Measurements from ENCODE around the gene MTHFR.

MTHFR gene

DNA sequence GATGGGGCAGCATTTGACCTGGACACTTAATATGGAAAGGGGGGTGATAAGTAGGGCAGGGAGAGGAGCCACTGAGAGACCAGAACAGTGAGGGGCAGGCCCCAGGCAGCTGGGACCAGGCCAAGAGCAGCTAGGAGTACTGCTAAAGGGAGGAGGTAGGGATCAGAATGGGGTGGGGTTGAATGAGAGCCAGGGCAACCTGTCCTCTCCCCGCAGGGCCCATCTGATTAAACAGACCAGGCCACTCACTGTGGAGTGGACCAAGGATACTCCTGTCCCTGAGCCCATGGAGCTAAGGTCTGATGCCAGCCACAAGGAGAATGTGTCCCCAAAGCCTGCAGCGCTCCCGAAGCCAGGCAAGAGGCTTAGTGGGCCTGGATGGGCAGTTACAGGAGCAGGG, 41.6 kb downstream of the MTHFR start:
- no peak overlapping the region for H2BK12ac ChIP-seq (ENCODE audit: low read length in 2 of 2)
- H3K27ac ChIP-seq (ENCODE audit: low read length, poor library complexity, severe bottlenecking): no peak overlapping the region
- peaks cover 39 to 57% of the 10 kb centered on the region in 2 experiments for H3K27me3 ChIP-seq (ENCODE audit: control insufficient read depth in 1 of 2, insufficient read depth in 1 of 2, low read length in 2 of 2)
- no peak overlapping the region for H2BK15ac ChIP-seq (ENCODE audit: low read depth, poor library complexity, severe bottlenecking)
- peaks cover 5% of the 10 kb centered on the region for H3K4me1 ChIP-seq (ENCODE audit: control insufficient read depth, insufficient read depth, low read depth, low read length)
- H4K91ac ChIP-seq (ENCODE audit: low read length): no peak overlapping the region
- no peak for DNase-seq
- no peak overlapping the region for H3K4me3 ChIP-seq (ENCODE audit: insufficient read depth in 1 of 2, low read depth in 1 of 2, low read length in 2 of 2)
- no peak overlapping the region for H2BK120ac ChIP-seq (ENCODE audit: low read depth, low read length)
- no peak overlapping the region for H3K4me2 ChIP-seq (ENCODE audit: low read length, poor library complexity, severe bottlenecking)
- H2BK5ac ChIP-seq (ENCODE audit: low read depth, low read length, poor library complexity, severe bottlenecking): no peak overlapping the region
- H4K8ac ChIP-seq (ENCODE audit: low read length): no peak overlapping the region
- no peak overlapping the region for H2AFZ ChIP-seq (ENCODE audit: low read depth, low read length)
- H3K36me3 ChIP-seq (ENCODE audit: control insufficient read depth in 1 of 2, insufficient read depth in 2 of 2, low read depth in 1 of 2, low read length in 2 of 2): peaks cover 0 to 2% of the 10 kb centered on the region in 2 experiments
- no peaks in the 10 kb centered on the region for H3K79me1 ChIP-seq (replicated peaks; ENCODE audit: low read length, poor library complexity, severe bottlenecking)
- H3K14ac ChIP-seq (ENCODE audit: low read length in 2 of 2): no peak overlapping the region
- no peaks in the 10 kb centered on the region for H3K9me3 ChIP-seq (ENCODE audit: control insufficient read depth, low read length)
- 89% methylated on average over 3 of the region's 3 CpGs for WGBS
- H3K9ac ChIP-seq (ENCODE audit: low read length): no peak overlapping the region
- no peak overlapping the region for H3K18ac ChIP-seq (ENCODE audit: low read depth in 1 of 2, low read length in 2 of 2)
- H2AK5ac ChIP-seq (ENCODE audit: low read length, severe bottlenecking): no peak overlapping the region
- H3K4ac ChIP-seq (ENCODE audit: low read depth in 1 of 2, low read length in 2 of 2): no peak overlapping the region
- H3K23ac ChIP-seq (ENCODE audit: low read length in 2 of 2): peak overlapping the region in 1 of 2 experiments; percentile 19

DNA sequence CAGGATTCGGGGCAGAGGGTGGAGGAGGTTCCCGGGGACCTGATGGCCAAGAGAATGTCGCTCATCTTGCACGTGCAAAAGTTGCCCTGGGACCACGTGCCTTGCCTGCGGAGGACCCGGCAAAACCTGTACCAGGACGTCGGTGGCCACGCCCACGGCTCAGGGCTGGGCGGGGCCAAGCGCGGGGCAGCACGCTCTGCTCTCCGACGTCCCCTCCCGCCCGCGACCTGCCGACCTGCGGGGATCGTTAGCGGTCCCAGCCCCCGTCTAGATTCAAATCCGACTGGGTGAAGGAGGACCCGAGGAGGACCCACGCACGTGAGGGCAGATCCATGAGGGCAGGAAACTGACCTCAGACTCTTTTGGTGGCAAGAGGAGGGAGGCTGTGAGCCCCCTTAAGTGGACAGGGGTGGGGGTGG, 43.8 kb downstream of the MTHFR start, which contains the start of gene C1orf167:
Gene C1orf167 (plus strand): TSS at position 206 of the 419 bp plus-strand sequence. CDS start 2,208 bp downstream, outside the sequence.
- no peak within 1 kb of the TSS for H3K4me3 ChIP-seq (ENCODE audit: insufficient read depth in 1 of 2, low read depth in 1 of 2, low read length in 2 of 2)
- H2BK12ac ChIP-seq (ENCODE audit: low read length in 2 of 2): no peak within 1 kb of the TSS
- H3K4me2 ChIP-seq (ENCODE audit: low read length, poor library complexity, severe bottlenecking): no peak within 1 kb of the TSS
- 7% methylated on average over 28 of the region's 29 CpGs for WGBS
- H2AK5ac ChIP-seq (ENCODE audit: low read length, severe bottlenecking): no peak within 1 kb of the TSS
- H4K8ac ChIP-seq (ENCODE audit: low read length): no peak within 1 kb of the TSS
- no peak within 1 kb of the TSS for H2BK5ac ChIP-seq (ENCODE audit: low read depth, low read length, poor library complexity, severe bottlenecking)
- peak within 1 kb of the TSS; percentile 16 for H2BK15ac ChIP-seq (ENCODE audit: low read depth, poor library complexity, severe bottlenecking)
- H2BK120ac ChIP-seq (ENCODE audit: low read depth, low read length): no peak within 1 kb of the TSS
- H3K36me3 ChIP-seq (ENCODE audit: control insufficient read depth in 1 of 2, insufficient read depth in 2 of 2, low read depth in 1 of 2, low read length in 2 of 2): peaks cover 0 to 2% of the 10 kb centered on the region in 2 experiments
- no peak within 1 kb of the TSS for H3K18ac ChIP-seq (ENCODE audit: low read depth in 1 of 2, low read length in 2 of 2)
- H3K23ac ChIP-seq (ENCODE audit: low read length in 2 of 2): peak within 1 kb of the TSS in 1 of 2 experiments; percentile 41
- DNase-seq: no peak
- H3K4ac ChIP-seq (ENCODE audit: low read depth in 1 of 2, low read length in 2 of 2): no peak within 1 kb of the TSS
- no peak within 1 kb of the TSS for H3K27ac ChIP-seq (ENCODE audit: low read length, poor library complexity, severe bottlenecking)
- no peak within 1 kb of the TSS for H4K91ac ChIP-seq (ENCODE audit: low read length)
- no peak within 1 kb of the TSS for H3K9ac ChIP-seq (ENCODE audit: low read length)
- H3K14ac ChIP-seq (ENCODE audit: low read length in 2 of 2): peak within 1 kb of the TSS in 1 of 2 experiments; percentile 4
- H2AFZ ChIP-seq (ENCODE audit: low read depth, low read length): no peak within 1 kb of the TSS
- H3K4me1 ChIP-seq (ENCODE audit: control insufficient read depth, insufficient read depth, low read depth, low read length): peaks cover 5% of the 10 kb centered on the region
- peaks cover 4% of the 10 kb centered on the region for H3K9me3 ChIP-seq (ENCODE audit: control insufficient read depth, low read length)
- H3K79me1 ChIP-seq (replicated peaks; ENCODE audit: low read length, poor library complexity, severe bottlenecking): no peaks in the 10 kb centered on the region
- H3K27me3 ChIP-seq (ENCODE audit: control insufficient read depth in 1 of 2, insufficient read depth in 1 of 2, low read length in 2 of 2): peaks cover 31 to 42% of the 10 kb centered on the region in 2 experiments

DNA sequence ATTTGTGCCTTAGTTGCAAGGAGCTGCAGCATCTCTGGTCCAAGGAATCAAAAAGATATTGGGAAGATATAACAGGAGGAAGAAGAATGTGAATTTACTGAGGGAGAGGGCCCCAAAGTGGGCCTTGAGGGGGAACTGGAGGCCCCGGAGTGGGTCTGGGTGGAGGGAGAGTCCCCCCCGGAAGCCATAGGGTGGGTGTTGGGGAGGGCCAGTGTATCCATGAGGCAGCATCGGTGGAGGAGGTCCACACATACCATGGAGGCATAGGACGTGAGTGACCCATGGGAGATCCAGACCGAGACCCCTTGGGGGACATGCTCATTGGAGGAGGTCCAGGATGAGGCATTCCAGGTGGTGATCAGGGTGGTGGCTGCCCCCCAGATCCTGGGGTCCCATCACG, 44.5 kb downstream of the MTHFR start:
- Histone ChIP-seq H3K27ac (ENCODE audit: low read length, poor library complexity, severe bottlenecking) (no peak overlapping the region), H3K9me3 (ENCODE audit: control insufficient read depth, low read length) (peaks cover 4% of the 10 kb centered on the region), H2AFZ (ENCODE audit: low read depth, low read length) (no peak overlapping the region), H2AK5ac (ENCODE audit: low read length, severe bottlenecking) (no peak overlapping the region), H3K4me1 (ENCODE audit: control insufficient read depth, insufficient read depth, low read depth, low read length) (peaks cover 5% of the 10 kb centered on the region), H4K91ac (ENCODE audit: low read length) (no peak overlapping the region), H3K4me2 (ENCODE audit: low read length, poor library complexity, severe bottlenecking) (no peak overlapping the region), H3K14ac (ENCODE audit: low read length in 2 of 2) (no peak overlapping the region), H3K23ac (ENCODE audit: low read length in 2 of 2) (no peak overlapping the region), H3K18ac (ENCODE audit: low read depth in 1 of 2, low read length in 2 of 2) (no peak overlapping the region), H3K9ac (ENCODE audit: low read length) (no peak overlapping the region), H4K8ac (ENCODE audit: low read length) (no peak overlapping the region), H2BK15ac (ENCODE audit: low read depth, poor library complexity, severe bottlenecking) (peak overlapping the region; percentile 12), H2BK5ac (ENCODE audit: low read depth, low read length, poor library complexity, severe bottlenecking) (no peak overlapping the region), H2BK12ac (ENCODE audit: low read length in 2 of 2) (no peak overlapping the region), H3K27me3 (ENCODE audit: control insufficient read depth in 1 of 2, insufficient read depth in 1 of 2, low read length in 2 of 2) (peaks cover 25 to 40% of the 10 kb centered on the region in 2 experiments), H3K4me3 (ENCODE audit: insufficient read depth in 1 of 2, low read depth in 1 of 2, low read length in 2 of 2) (no peak overlapping the region), H3K36me3 (ENCODE audit: control insufficient read depth in 1 of 2, insufficient read depth in 2 of 2, low read depth in 1 of 2, low read length in 2 of 2) (peaks cover 0 to 2% of the 10 kb centered on the region in 2 experiments), H3K4ac (ENCODE audit: low read depth in 1 of 2, low read length in 2 of 2) (no peak overlapping the region), H2BK120ac (ENCODE audit: low read depth, low read length) (no peak overlapping the region), H3K79me1 (replicated peaks; ENCODE audit: low read length, poor library complexity, severe bottlenecking) (no peaks in the 10 kb centered on the region)
- no peak for DNase-seq
- 91% methylated on average over 6 of the region's 6 CpGs for WGBS

DNA sequence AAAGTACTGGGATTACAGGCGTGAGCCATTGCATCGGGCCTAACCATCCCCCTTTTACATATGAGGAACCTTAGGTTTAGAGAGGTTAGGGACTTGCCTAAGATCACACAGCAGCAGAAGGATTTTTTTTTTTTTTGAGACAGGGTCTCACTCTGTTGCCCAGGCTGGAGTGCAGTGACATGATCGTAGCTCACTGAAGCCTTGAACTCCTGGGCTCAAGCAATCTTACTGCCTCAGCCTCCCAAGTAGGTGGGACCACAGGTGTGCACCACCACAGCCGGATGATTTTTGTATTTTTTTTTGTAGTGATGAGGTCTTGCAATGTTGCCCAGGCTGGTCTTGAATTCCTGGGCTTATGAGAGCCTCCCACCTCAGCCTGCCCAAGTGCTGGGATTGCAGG, 46.0 kb downstream of the MTHFR start:
- no peak overlapping the region for H3K9ac ChIP-seq (ENCODE audit: low read length)
- no peak overlapping the region for H2AK5ac ChIP-seq (ENCODE audit: low read length, severe bottlenecking)
- H2BK12ac ChIP-seq (ENCODE audit: low read length in 2 of 2): no peak overlapping the region
- peaks cover 25 to 49% of the 10 kb centered on the region in 2 experiments for H3K27me3 ChIP-seq (ENCODE audit: control insufficient read depth in 1 of 2, insufficient read depth in 1 of 2, low read length in 2 of 2)
- no peak overlapping the region for H3K18ac ChIP-seq (ENCODE audit: low read depth in 1 of 2, low read length in 2 of 2)
- H3K14ac ChIP-seq (ENCODE audit: low read length in 2 of 2): no peak overlapping the region
- H3K4me2 ChIP-seq (ENCODE audit: low read length, poor library complexity, severe bottlenecking): no peak overlapping the region
- H3K79me1 ChIP-seq (replicated peaks; ENCODE audit: low read length, poor library complexity, severe bottlenecking): no peaks in the 10 kb centered on the region
- H3K36me3 ChIP-seq (ENCODE audit: control insufficient read depth in 1 of 2, insufficient read depth in 2 of 2, low read depth in 1 of 2, low read length in 2 of 2): peaks cover 0 to 2% of the 10 kb centered on the region in 2 experiments
- H2AFZ ChIP-seq (ENCODE audit: low read depth, low read length): no peak overlapping the region
- H3K4me3 ChIP-seq (ENCODE audit: insufficient read depth in 1 of 2, low read depth in 1 of 2, low read length in 2 of 2): no peak overlapping the region
- no peak overlapping the region for H3K27ac ChIP-seq (ENCODE audit: low read length, poor library complexity, severe bottlenecking)
- no peak for DNase-seq
- H2BK120ac ChIP-seq (ENCODE audit: low read depth, low read length): no peak overlapping the region
- 82% methylated on average over 2 of the region's 4 CpGs for WGBS
- no peak overlapping the region for H2BK15ac ChIP-seq (ENCODE audit: low read depth, poor library complexity, severe bottlenecking)
- no peak overlapping the region for H3K23ac ChIP-seq (ENCODE audit: low read length in 2 of 2)
- no peak overlapping the region for H4K91ac ChIP-seq (ENCODE audit: low read length)
- peaks cover 5% of the 10 kb centered on the region for H3K4me1 ChIP-seq (ENCODE audit: control insufficient read depth, insufficient read depth, low read depth, low read length)
- no peak overlapping the region for H4K8ac ChIP-seq (ENCODE audit: low read length)
- H3K4ac ChIP-seq (ENCODE audit: low read depth in 1 of 2, low read length in 2 of 2): no peak overlapping the region
- peaks cover 4% of the 10 kb centered on the region for H3K9me3 ChIP-seq (ENCODE audit: control insufficient read depth, low read length)
- no peak overlapping the region for H2BK5ac ChIP-seq (ENCODE audit: low read depth, low read length, poor library complexity, severe bottlenecking)

Data from mesenchymal stem cell (in vitro differentiated cells and primary cell).